COLO668 (cell line): ENCODE measurements around the gene MRPS24.
"Not testable (repeated sequence)": the region's sequence is repeated elsewhere in the genome, so short reads cannot be mapped to it uniquely, and the experiment has no call there.

Source experiments
- DNase-seq: peaks from one replicate; lab custom pipeline; 2025; ENCODE audit not compliant: unreplicated experiment; lab: John Stamatoyannopoulos, UW

MRPS24 gene

GRCh38 chr7:43869006-43869866 lies at the start of gene MRPS24:
TSS of gene MRPS24 (minus strand) at chr7:43869517. CDS start at chr7:43869495, 22 bp downstream.
- DNase-seq: peak; percentile 99

GRCh38 chr7:43915907-43916306 lies 46.6 kb upstream of the MRPS24 start:
- no peak for DNase-seq

GRCh38 chr7:43914795-43915194 lies 45.5 kb upstream of the MRPS24 start:
- DNase-seq: no peak

- peak; percentile 83 for DNase-seq
These were observed 37.2 kb upstream of the MRPS24 start, which contains the start of gene URGCP for GRCh38 chr7:43906331-43907010. TSS of gene URGCP (minus strand) at chr7:43906596. CDS start at chr7:43906575, 21 bp downstream.

GRCh38 chr7:43905956-43906330 lies 36.6 kb upstream of the MRPS24 start:
- peak; percentile 63 for DNase-seq

GRCh38 chr7:43905209-43905946 lies 36.1 kb upstream of the MRPS24 start:
- peak; percentile 40 for DNase-seq

- DNase-seq: no peak
These were observed 35.4 kb upstream of the MRPS24 start for GRCh38 chr7:43904533-43905208.

- no peak for DNase-seq
These were observed 33.3 kb upstream of the MRPS24 start for GRCh38 chr7:43902542-43903054.

GRCh38 chr7:43898571-43898970 lies 29.3 kb upstream of the MRPS24 start:
- not testable (repeated sequence) for DNase-seq

- no peak for DNase-seq
These were observed 26.6 kb upstream of the MRPS24 start for GRCh38 chr7:43895847-43896415.

- DNase-seq: no peak
These were observed 22.0 kb upstream of the MRPS24 start for GRCh38 chr7:43891069-43891955.

- DNase-seq: no peak
These were observed 21.2 kb upstream of the MRPS24 start for GRCh38 chr7:43890468-43890867.

- no peak for DNase-seq
These were observed 20.0 kb upstream of the MRPS24 start for GRCh38 chr7:43888993-43889945.

- no peak for DNase-seq
These were observed 15.3 kb upstream of the MRPS24 start for GRCh38 chr7:43884617-43885016.

GRCh38 chr7:43884209-43884608 lies 14.9 kb upstream of the MRPS24 start:
- DNase-seq: no peak

GRCh38 chr7:43880596-43880995 lies 11.3 kb upstream of the MRPS24 start:
- DNase-seq: no peak

GRCh38 chr7:43879477-43879876 lies 10.2 kb upstream of the MRPS24 start:
- DNase-seq: no peak

- no peak for DNase-seq
These were observed 9.6 kb upstream of the MRPS24 start for GRCh38 chr7:43878867-43879266.
